ENCODE results near the gene BBS12.

GRCh38 chr4:122775039-122775438 lies 42.5 kb downstream of the BBS12 start:
- TF ChIP-seq REST (IDR thresholded peaks at IDR 0.05; ENCODE audit: unreplicated experiment) (no peak), JUNB (IDR thresholded peaks at IDR 0.05; ENCODE audit: unreplicated experiment) (no peak), CTCF (conservative IDR thresholded peaks at IDR 0.05; ENCODE audit: low read depth in 2 of 2) (no peak), POLR2AphosphoS5 (IDR thresholded peaks at IDR 0.05; ENCODE audit: low read depth) (no peak), EZH2 (IDR thresholded peaks at IDR 0.05; ENCODE audit: low read depth, unreplicated experiment) (no peak), EZH2phosphoT487 (IDR thresholded peaks at IDR 0.05; ENCODE audit: unreplicated experiment) (no peak), ETS1 (IDR thresholded peaks at IDR 0.05) (no peak), CREB1 (CRISPR knock-in tag; IDR thresholded peaks at IDR 0.05; ENCODE audit: low read depth) (no peak), STAT1 (IDR thresholded peaks at IDR 0.05; ENCODE audit: unreplicated experiment) (no peak)
